SH-SY5Y (cell line): ENCODE results near the gene C11orf87.

Experiments
- GATA2 ChIP-seq: IDR thresholded peaks from 2 replicates; pipeline ENCODE4 v1.6.1; 2011; ENCODE audit warnings: mild to moderate bottlenecking, low read depth, low read length
- GATA3 ChIP-seq: IDR thresholded peaks from 2 replicates; pipeline ENCODE4 v1.6.1; 2011; ENCODE audit warnings: low read depth, mild to moderate bottlenecking, low read length, moderate library complexity

GRCh38 chr11:109401545-109401944 lies 20.4 kb upstream of the C11orf87 start:
- TF ChIP-seq GATA3 (no peak), GATA2 (no peak)
